Stimulated activated CD4-positive, alpha-beta T cell treated with anti-CD3 and anti-CD28 coated beads, Interleukin-1b, Interleukin-23, amount 100 ng/mL, for 24 hours (primary cell): Measurements from ENCODE around the gene QSOX2.

ENCODE experiments used
- DNase-seq, 4 experiments: peaks; one replicate each; pipeline ENCODE4 v3.0.0-alpha.2; 2020; ENCODE audit warnings: low read depth in 4 of 4, low spot score in 1 of 4

The QSOX2 gene

DNA sequence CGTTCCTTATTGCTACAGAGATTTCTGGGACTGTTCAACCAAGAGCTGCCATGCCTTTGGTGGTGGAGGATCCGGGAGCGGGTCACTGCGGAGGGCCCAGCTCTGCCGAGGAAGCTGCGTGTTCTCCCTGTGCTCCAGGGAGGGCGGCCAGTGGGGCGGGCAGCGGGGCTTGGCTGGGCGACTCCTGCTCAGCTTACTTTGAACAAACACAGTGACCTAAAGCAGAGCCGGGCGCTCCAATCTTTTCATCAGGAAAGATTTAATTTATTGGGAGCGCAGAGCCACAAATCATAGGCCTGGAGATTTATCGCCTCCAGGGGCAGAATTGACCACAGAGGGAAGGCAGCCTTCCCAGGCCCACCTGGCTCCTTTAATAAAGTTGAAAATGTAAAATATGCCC is 68.4 kb downstream of the QSOX2 start:
- DNase-seq = no peak

DNA sequence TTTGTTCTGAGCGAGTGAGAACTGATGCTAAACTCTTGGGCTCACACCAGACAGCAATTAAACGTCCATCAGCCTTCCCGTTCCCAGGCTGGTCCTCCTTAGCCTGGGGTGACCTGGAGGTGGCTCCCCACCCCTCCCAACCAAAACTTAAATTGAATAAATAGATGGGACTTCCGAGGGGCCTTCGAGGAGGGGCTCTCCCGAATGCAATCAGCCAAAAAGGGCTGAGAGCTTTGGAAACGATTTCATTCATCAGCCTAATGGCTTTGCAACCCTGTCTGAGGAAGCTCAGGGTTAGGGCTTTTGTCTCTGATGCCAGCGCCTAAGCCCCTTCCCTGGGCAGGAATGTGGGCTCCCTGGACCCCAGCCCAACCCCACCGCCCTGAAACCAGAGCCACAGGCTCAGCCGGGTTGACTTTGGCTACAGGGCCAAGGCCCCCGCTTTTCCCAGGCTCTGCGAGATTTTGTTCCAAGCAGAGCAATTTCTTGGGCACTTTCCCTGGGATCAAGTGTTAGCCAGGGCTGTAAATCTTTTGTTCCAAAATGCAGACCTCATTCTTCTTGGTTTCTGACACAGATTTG is 69.9 kb downstream of the QSOX2 start:
- no peak for DNase-seq

DNA sequence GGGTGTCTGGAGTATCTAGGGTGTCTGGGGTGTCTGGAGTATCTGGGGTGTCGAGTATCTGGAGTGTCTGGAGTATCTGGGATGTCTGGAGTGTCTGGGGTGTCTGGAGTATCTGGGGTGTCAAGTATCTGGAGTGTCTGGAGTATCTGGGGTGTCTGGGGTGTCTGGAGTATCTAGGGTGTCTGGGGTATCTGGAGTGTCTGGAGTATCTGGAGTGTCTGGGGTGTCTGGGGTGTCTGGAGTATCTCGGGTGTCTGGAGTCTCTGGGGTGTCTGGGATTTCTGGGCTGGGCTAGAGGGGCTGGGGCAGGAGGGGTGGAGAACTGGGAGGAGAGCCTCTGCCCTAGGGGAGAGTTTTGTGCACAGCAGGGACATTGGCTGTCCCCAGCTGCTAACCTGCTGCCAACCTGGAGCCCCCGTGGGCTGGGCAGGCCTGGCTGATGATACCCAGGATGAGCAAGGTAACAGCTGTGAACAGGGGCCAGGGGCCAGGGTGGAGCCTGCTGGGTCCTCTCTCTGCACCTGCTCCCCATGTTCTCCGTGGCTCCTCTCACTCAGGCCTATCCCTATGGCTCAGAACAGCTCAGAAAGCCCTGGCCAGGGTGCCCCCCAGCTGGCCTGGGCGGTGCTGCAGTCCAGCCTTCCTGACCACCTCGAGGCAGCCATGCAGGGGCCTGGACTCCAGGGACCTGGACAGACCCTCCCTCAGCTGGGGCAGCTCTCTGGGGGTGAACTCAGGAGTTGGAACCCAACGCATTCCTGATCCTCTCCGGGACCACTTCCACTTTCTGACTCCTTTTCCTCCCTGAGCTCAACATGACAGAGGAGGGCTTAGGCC is 70.6 kb downstream of the QSOX2 start:
- no peak for DNase-seq

DNA sequence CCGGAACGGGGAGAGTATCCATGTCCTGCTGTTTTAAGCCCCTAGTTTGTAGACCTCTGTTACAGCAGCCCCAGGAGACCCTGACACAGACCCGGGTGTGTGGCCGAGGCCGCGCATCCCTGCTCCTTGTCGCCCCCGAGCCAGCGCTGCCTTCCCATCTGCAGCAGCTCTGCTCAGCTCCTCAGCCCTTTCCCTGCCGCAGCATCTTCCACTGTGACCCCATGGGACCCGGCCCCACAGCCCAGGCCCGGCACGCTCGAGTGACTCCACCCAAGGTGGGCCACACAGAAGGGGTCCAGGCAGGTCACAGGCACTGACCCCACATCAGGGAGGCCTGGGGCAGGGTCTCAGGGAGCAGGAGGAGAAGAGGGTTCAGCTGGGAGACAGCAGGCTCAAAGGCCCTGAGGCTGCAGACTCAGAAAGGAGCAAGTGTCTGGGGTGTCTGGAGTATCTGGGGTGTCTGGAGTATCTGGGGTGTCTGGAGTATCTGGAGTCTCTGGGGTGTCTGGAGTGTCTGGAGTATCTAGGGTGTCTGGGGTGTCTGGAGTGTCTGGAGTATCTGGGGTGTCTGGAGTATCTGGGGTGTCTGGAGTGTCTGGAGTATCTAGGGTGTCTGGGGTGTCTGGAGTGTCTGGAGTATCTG is 71.8 kb downstream of the QSOX2 start:
- no peak for DNase-seq

DNA sequence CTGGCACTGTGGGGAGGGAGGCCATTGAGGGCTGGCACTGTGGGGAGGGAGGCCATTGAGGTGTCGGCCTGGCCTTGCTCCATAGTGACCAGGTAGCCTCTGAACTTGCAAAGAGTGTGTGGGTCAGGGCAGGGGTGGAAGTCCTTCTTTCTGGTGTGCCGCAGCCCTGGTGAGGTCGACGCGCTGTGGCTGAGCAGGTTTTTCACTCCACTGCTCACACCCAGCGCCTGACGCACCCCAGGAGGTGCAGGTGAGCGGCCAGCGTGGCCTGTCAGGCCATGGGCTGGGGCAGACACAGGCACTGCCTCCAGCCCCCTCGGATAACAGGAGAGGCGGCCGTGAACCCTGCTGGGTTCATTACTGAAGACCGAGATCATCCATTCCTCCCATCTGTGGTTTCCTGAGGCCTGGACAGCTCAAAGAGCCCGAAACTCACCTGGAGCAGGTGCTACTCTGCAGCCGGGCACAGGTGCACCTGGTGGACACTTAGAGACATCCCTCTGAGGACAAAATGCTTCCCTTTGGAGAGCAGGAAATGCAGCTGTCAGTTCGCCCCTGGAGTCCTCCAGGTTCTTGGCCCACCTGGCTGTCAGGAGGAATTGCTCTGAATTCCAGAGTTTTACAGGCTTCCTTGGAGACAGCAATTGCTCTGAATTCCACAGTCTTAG is 73.1 kb downstream of the QSOX2 start:
- no peak for DNase-seq

DNA sequence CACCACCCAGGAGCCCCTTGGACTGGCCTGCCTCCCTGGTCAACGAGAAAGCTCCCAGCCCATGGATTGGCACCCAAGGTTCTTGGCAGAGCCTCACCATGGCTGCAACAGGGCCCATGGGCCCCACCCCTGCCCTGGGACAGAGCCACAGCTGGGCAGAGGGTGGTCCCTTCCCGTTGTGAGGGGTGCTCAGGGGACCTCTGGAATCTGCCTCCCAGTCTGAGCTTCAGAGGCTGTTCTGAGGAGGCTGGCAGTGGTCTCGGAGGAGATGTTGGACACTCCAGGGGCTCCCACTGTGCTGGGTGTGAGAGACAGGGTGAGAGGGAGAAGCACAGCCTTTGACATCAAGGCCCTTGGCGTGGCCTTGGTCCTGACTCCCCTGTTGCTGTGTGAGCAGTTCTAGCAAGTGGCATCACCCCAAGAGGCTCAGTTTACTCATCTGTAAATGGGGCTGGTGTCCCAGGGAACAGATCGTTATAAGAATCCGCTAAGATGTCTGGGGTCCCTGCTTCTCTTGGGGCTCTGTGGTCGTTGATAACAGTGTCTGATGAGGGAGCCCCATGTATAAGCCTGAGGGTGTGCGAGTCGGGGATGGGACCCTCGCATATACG is 73.7 kb downstream of the QSOX2 start:
- no peak for DNase-seq

DNA sequence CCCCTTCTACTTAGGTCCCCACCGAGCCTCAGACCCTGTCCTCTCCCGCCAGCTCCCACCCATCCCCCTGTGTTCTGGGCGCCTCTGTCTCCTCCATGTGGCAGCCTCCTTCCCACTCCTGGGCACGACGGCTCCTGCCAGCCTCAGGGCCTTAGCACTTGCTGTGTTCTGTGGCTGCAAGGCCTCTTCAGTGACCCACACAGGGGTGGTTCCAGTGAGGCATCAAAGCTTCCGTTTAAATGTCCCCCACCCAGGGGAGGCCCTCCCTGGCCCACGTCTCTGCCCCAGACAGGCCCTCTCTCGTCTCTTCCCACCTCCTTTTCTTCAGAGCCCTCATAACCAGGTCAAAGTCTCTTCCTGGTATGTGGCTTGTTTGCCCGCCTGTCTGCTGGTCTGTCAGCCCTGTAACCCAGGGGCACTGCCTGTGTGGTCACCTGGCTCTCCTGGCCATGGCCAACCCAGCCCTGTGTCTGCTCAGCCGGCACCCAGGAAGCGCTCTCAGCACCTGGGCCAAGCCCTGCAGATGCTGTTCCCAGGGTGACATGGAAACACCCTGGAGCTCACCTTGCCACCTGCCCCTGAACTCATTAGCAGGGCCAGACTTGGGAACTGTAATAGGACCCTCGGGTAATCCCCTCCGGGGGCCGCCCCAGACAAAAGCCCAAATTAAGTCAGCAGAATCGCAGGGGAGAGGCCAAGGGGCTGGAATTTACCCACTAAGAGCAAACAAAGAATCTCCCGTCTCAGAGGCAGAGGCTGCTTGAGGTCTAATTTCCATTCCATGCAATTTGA is 74.4 kb downstream of the QSOX2 start:
- DNase-seq = no peak

DNA sequence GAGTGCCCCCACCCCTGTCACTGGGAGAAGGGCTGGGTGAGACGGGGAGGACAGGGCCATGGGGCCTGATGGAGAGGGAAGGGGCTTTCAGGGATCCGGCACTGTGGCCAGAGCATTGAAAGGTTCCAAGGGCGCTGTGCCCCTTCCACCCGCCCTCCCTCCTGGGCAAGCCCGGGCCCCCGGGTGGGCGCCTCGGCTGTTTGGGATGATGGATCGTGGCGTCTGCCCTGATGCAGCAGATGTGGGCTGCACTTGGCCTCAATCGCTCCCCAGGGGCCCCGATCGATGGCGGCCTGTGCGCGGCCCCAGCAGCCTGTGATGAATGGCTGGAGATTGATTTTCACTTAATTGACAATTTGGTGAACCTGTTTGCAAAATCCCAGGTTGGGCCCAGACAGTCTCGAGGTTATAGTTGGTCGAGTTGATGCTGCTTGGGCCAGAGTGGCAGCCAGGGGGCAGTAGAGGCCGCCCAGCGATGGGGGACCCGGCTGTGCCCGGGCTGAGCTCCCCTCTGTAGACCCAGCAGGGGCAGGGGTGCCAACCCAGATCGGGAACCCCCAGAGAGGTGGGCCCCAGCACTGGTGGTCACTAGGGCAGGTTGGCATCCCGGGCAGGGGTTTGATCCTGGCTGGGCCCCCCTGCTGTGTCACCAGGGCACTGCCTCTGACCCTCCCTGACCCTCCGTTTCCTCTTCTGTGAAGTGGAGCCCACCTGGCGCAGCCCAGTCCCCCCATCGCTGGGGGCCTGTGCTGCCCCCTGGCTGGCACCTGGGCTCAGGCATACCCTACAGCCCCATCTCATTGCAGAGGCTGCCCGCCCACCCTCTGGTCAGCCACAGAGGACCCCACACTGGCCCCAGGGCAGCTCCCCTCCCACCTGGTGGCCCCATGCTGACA is 75.4 kb downstream of the QSOX2 start:
- DNase-seq = peak; percentile 19 to 40 (median 30)

DNA sequence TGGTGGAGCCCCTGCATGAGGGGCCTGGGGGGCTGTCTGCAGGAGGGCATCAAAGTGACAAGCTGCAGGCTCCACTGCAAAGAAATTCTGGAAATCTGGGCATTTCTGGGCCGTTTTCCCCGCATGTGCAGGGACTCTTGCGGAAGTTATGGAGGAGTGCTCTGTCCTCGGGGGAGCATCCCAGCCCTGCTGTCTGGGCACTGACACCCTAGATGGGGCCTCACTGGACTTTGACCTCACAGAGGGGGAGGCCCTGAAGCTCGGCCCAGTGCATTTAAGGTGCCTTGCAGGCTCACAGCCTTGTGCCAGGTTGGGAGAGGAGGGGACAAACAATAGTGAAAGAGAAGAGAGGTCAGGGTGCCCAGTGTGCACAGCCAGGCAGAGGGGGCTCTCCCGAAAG is 76.1 kb downstream of the QSOX2 start:
- no peak for DNase-seq

DNA sequence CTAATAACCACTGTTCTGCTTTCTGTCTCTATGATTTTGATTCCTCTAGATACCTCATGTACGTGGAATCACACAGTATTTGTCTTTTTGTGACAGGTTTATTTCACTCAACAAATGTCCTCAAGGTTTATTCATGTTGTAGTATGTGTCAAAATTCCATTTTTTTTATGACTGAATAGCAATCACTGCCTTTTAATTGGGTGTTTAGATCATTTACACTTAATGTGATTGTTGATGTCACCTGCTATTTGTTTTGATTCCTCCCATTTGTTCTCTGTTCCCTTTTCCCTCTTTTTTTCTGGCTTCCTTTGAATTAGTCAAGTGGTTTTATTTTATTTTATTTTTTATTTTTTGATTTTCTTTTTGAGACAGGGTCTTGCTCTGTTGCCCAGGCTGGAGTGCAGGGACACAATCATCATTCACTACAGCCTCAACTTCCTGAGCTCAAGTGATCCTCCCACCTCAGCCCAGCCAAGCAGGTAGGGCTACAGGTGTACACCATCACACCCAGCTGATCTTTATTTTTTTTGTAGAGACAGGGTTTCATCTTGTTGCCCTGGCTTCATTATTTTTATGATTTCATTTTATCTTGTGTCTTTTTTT is 82.3 kb downstream of the QSOX2 start:
- DNase-seq = no peak

DNA sequence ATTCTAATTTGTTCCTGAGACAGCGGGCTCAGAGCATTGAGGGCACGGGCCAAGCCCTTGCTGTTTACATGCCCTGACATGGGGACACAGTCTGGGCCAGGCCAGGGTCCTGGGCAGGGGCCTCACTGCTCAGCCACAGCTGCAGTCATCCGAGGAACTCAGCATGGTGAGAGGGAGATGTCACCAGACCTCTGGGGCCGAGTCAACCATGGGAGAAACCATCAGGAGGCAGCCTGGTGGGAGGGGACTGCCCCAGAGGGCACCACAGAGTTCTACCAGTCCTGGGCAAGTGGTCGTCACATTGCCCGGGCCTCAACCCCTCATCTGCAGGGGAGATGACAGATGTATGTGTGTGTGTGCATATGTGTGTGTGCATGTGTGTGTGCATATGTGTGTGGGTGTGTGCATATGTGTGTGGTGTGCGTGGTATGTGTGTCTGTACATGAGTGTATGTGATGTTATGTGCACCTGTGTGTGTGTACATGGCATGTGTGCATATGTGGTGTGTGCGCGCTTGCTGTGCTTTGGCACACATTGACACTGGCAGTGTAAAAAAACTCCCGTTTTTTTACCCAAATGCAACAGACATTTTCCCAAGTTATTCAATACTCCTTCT is 84.5 kb downstream of the QSOX2 start:
- DNase-seq = no peak

DNA sequence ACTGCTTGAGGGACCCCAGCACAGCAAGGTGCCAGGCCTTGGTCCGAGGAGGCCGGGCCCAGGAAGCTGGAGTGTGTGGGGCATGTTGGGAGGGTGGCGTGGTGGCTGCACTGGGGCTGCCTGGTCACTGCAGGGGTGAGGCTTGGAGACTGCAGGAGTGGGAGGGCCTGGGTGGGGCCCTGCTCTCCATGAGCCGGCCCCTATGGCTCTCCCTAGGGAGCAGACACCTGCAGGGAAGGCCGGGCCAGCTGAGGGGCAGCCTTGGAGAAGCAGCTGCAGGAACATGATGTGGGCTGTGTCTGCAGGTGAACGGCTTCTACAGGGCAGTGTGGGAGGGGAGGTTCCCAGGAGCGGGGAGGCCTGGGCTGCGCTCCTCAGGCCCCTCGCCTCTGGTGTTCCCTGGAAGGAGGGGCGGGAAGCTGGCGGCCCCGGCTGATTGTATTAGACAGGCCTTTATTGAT is 85.2 kb downstream of the QSOX2 start:
- no peak for DNase-seq

DNA sequence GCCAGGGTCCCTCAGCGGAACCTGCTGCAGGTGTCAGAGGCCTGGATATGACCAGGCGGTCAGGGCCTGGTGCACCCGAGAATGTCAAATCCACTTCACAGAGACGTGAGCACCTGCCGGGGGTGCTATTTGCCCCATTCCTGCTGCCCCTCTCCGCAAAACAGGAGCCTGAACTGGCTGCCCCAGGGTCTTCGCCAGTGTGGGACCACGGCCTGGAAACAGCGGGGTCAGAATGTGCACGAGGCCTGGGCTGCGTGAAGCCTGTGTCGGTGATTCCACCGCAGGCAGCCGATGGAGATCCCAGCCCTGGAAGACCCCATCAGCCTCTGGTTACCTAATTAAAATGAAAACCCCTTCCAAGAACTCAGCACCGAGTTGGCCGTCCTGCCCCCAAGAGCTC is 85.8 kb downstream of the QSOX2 start:
- DNase-seq = no peak

DNA sequence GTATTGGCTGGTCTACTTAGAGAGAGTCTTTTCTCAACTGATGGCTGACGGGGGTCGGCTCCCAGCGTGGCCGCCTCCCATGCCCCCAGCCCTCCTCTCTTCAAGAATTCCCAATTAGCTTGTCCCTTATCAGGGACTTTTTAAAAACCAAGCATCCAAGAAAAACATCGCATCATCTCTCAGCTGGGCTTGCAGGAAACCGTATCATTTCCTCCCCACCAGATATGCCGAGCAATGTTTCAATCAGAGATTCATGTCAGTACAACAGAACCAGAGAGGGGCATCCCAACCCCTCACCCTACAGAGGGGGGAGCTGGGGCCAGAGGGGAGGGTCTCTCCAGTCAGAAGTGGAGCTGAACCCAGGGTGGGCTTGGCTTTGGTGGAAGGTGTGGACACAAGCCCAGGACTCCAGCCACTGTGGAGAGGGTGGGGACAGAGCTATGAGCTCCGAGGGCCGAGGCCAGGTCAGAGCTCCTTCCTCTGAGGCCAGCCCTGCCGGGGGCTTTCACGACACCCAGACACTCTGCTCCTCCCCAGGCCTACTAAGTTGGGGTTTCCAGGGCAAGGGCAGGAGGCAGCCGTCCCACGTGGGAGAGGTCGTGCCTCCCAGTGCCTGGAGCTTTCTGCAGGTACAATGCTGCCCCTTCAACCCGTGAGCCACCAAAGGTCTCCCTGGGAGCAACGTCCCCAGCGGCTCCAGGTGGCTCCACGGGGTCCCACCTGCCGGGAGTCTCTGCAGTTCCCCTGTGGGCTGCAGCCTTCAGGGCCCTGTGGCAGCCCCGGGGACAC is 87.9 kb downstream of the QSOX2 start:
- DNase-seq = no peak
